ENCODE results near the gene ADGRV1. TPM values are rescaled to one million over a fixed set of nuclear protein-coding genes. Genes with fewer than 3 reads are reported as not detected.
"Not testable (repeated sequence)": the region's sequence is repeated elsewhere in the genome, so short reads cannot be mapped to it uniquely, and the experiment has no call there.

ADGRV1 gene
- total RNA-seq, 1 donor = 0.18 TPM

- TF ChIP-seq CTCF (IDR thresholded peaks at IDR 0.05; ENCODE audit: insufficient read depth, low read length) = no peak
- DNase-seq (ENCODE audit: low read depth) = no peak
These were observed 12.7 kb downstream of the ADGRV1 start for GRCh38 chr5:90571147-90571773.

GRCh38 chr5:90575712-90576111, 17.1 kb downstream of the ADGRV1 start:
- DNase-seq (ENCODE audit: low read depth) = no peak
- H3K4me3 ChIP-seq (ENCODE audit: low read depth, low read length) = no peak overlapping the region
- TF ChIP-seq CTCF (IDR thresholded peaks at IDR 0.05; ENCODE audit: insufficient read depth, low read length) = no peak

More at GRCh38 chr5:90571147-90571773, 12.7 kb downstream of the ADGRV1 start:
- H3K4me3 ChIP-seq (ENCODE audit: low read depth, low read length) = no peak overlapping the region

GRCh38 chr5:90576566-90576965, 18.0 kb downstream of the ADGRV1 start:
- DNase-seq (ENCODE audit: low read depth); H3K4me3 ChIP-seq (ENCODE audit: low read depth, low read length): not testable (repeated sequence)

- H3K4me3 ChIP-seq (ENCODE audit: low read depth, low read length); DNase-seq (ENCODE audit: low read depth): not testable (repeated sequence)
These were observed 21.3 kb downstream of the ADGRV1 start for GRCh38 chr5:90579905-90580304.

GRCh38 chr5:90581956-90582355, 23.4 kb downstream of the ADGRV1 start:
- no peak for DNase-seq (ENCODE audit: low read depth)
- no peak for TF ChIP-seq CTCF (IDR thresholded peaks at IDR 0.05; ENCODE audit: insufficient read depth, low read length)
- H3K4me3 ChIP-seq (ENCODE audit: low read depth, low read length) = no peak overlapping the region

- H3K4me3 ChIP-seq (ENCODE audit: low read depth, low read length) = no peak overlapping the region
- no peak for TF ChIP-seq CTCF (IDR thresholded peaks at IDR 0.05; ENCODE audit: insufficient read depth, low read length)
- DNase-seq (ENCODE audit: low read depth) = no peak
These were observed 26.9 kb downstream of the ADGRV1 start for GRCh38 chr5:90585337-90585986.

GRCh38 chr5:90586469-90586868, 27.9 kb downstream of the ADGRV1 start:
- no peak overlapping the region for H3K4me3 ChIP-seq (ENCODE audit: low read depth, low read length)
- DNase-seq (ENCODE audit: low read depth) = no peak
- no peak for TF ChIP-seq CTCF (IDR thresholded peaks at IDR 0.05; ENCODE audit: insufficient read depth, low read length)

- TF ChIP-seq CTCF (IDR thresholded peaks at IDR 0.05; ENCODE audit: insufficient read depth, low read length) = no peak
- no peak overlapping the region for H3K4me3 ChIP-seq (ENCODE audit: low read depth, low read length)
- DNase-seq (ENCODE audit: low read depth) = no peak
These were observed 31.6 kb downstream of the ADGRV1 start for GRCh38 chr5:90590170-90590569.

GRCh38 chr5:90593083-90593482, 34.5 kb downstream of the ADGRV1 start:
- DNase-seq (ENCODE audit: low read depth); H3K4me3 ChIP-seq (ENCODE audit: low read depth, low read length): not testable (repeated sequence)

GRCh38 chr5:90595766-90596165, 37.2 kb downstream of the ADGRV1 start:
- not testable (repeated sequence) for DNase-seq (ENCODE audit: low read depth); H3K4me3 ChIP-seq (ENCODE audit: low read depth, low read length)
